Measurements from ENCODE around the gene NUBPL.

DNA sequence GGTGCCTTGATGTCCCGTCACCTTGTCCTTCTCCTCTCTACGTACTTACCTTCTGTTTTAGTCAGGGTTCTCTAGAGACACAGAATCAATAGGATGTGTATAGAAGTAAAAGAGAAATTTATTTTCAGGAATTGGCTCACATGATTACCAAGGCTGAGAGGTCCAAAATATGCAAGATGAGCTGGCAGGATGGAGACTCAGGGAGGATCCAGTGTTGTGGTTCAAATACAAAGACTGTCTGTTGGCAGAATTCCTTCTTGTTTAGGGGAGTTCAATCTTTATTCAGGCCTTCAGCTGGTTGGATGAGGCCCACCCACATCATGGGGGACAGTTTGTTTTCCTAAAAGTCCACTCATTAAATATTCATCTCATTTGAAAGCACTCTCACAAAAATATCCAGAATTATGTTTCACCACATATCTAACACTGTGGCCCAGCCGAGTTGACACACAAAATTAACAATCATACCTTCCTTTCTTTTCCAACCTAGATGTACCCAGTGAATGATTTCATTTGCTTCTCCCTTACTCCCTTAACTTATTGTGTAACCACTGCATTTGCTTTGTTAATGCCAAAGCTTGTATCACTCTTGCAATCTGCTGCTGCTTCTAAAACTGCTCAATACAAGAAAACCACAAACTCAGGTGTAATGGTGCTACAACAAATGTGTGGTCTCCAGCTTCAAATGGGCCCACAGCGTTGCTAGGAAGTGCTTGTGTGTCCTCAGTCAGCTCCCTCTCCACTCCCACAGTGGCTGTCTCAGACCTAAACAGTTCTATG lies 320.5 kb downstream of the NUBPL start:
- no peak for TF ChIP-seq SP1 (CRISPR knock-in tag; conservative IDR thresholded peaks at IDR 0.05)
- TF ChIP-seq JUN (CRISPR knock-in tag; IDR thresholded peaks at IDR 0.05), result no peak
- TF ChIP-seq CBFB (CRISPR knock-in tag; IDR thresholded peaks at IDR 0.05; ENCODE audit: low read depth), result no peak

Data from WTC11 (cell line).